Measurements from ENCODE around the gene C13orf46.

C13orf46 gene

DNA sequence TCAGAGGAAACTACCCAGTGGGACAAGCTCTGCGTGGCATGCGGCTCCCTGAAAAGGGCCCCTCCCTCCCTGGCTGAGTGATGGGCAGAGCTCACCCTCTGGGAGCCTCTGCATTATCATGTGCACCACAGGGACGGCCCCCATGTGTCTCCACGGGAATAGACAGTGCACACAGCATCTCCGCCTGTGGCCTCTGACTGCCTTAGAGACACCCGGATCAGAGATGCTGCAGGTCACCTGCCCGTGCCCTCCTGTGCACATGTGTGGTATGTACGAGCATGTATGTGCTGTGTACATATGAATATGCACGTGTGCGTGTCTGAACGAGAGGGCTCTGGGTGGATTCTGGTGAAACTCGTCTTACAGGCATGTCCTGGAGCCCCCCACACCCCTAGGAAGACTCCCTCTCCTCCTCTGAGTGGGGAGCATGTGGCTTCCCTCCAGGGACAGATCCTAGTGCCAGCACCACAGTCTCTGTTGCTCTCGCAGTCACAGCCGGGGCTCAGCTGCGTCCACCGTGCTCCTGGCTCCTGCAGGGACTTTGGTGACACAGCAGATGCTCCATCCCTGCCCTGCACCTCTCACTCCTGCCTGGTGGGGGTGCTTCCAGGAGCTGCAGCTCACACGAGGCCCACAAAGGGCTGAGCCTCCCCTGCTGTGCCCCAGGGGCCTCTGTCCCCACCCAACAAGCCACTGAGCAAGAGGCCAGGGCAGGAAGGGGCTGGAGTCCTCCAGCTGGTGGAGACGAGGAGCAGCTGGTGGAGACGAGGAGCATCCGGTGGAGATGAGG is 19.6 kb downstream of the C13orf46 start:
- DNase-seq: no peak

GRCh38 chr13:113953561-113953960 is 20.3 kb downstream of the C13orf46 start:
- DNase-seq: no peak
- TF ChIP-seq POLR2A (IDR thresholded peaks at IDR 0.05; ENCODE audit: low read length): no peak
- no peak for TF ChIP-seq GATA1 (IDR thresholded peaks at IDR 0.05; ENCODE audit: low read depth, low read length)

More for the DNA sequence above, 19.6 kb downstream of the C13orf46 start:
- TF ChIP-seq GATA1 (IDR thresholded peaks at IDR 0.05; ENCODE audit: low read depth, low read length): no peak
- no peak for TF ChIP-seq POLR2A (IDR thresholded peaks at IDR 0.05; ENCODE audit: low read length)

DNA sequence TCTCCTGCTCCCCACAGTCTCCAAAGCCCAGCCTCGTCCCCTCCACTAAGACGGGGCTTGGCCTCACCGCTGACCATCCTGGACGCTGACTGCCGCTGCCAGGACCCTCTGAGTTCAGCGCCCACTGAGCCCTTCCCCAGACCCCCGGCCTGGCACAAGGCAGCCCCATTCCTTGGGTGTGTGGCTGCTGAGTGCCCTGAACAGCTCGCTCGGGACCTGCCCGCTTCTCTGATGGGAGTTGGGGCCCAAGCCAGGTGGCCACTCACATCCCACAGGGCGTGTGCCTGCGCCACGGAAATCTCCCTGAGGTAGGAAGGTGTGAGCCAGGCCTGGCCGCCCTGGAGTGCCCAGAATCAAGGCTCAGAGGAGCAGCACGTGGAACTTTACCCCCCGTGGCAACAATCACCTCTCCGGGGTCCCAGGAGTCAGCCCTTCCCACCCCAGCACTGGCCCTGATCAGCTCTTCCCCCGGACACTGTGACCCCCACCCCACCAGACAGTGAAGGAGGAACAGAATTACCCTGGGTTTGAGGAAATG is 20.8 kb downstream of the C13orf46 start:
- no peak for DNase-seq
- TF ChIP-seq GATA1 (IDR thresholded peaks at IDR 0.05; ENCODE audit: low read depth, low read length) (no peak), POLR2A (IDR thresholded peaks at IDR 0.05; ENCODE audit: low read length) (no peak)

- no peak for TF ChIP-seq POLR2A (IDR thresholded peaks at IDR 0.05; ENCODE audit: low read length)
- no peak for DNase-seq
Observed at GRCh38 chr13:113952151-113952982, 21.5 kb downstream of the C13orf46 start.

DNA sequence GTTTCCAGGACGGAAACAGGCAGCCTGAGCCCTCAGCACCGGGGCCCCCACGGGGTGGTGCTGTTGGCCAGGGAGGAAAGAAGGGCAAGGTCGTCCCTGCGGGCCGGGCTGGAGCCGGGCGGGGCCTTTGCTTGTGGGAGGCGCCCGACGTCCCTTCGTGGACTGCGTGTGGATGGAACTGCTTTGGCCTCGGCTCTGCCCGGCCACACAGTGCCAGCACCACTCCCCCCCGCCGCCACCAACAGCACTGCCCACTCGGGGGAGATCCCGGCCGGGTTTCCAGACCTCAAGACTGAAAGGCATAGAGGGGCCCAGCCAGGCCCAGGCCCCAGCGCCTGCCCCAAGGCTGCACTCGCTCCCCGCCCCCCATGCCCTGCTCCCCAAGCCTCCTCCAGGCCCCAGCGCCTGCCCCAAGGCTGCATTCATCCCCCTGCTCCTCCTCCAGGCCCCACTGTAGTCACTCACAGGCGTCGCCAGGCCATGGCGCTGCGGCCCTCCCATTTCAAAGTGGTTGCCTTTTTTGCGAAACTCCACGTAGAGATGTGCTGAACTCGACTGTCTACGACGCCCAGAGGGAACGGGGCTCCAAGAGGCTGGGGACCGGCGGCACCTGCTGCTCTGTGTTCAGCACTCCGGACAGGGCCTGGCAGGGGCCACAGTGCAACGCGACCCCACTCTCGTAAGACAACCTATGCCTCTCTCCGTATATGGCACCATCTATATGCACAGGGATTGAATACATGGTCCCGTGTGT is 22.5 kb downstream of the C13orf46 start:
- peak; percentile 76 to 88 for DNase-seq
- no peak for TF ChIP-seq POLR2A (IDR thresholded peaks at IDR 0.05; ENCODE audit: low read length)
- TF ChIP-seq GATA1 (IDR thresholded peaks at IDR 0.05; ENCODE audit: low read depth, low read length): no peak

GRCh38 chr13:113950451-113951245 is 23.2 kb downstream of the C13orf46 start:
- no peak for DNase-seq
- TF ChIP-seq GATA1 (IDR thresholded peaks at IDR 0.05; ENCODE audit: low read depth, low read length) (no peak), POLR2A (IDR thresholded peaks at IDR 0.05; ENCODE audit: low read length) (no peak)

DNA sequence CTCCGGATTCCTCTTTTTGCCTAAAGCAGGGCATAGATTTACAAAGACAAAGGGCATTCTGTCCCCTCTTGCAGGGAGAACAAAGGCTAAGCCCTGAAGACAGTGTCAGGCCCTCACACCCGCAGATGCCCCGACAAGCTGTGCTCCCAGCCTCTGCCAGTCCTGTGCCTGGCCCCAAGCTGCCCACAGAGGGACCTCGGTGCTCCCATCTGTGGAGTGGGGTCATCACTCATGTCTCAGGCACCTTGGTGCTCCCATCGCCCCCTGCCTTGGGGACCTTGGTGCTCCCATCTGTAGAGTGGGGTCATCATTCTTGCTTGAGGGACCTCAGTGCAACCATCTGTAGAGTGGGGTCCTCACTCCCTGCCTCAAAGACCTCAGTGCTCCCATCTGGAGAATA is 24.3 kb downstream of the C13orf46 start:
- no peak for DNase-seq
- TF ChIP-seq POLR2A (IDR thresholded peaks at IDR 0.05; ENCODE audit: low read length) (no peak), GATA1 (IDR thresholded peaks at IDR 0.05; ENCODE audit: low read depth, low read length) (no peak)

GRCh38 chr13:113948034-113948742 is 25.7 kb downstream of the C13orf46 start:
- TF ChIP-seq GATA1 (IDR thresholded peaks at IDR 0.05; ENCODE audit: low read depth, low read length): no peak
- TF ChIP-seq POLR2A (IDR thresholded peaks at IDR 0.05; ENCODE audit: low read length): no peak
- no peak for DNase-seq

GRCh38 chr13:113947311-113948033 is 26.4 kb downstream of the C13orf46 start:
- DNase-seq: peak; percentile 31 to 39
- no peak for TF ChIP-seq GATA1 (IDR thresholded peaks at IDR 0.05; ENCODE audit: low read depth, low read length)
- TF ChIP-seq POLR2A (IDR thresholded peaks at IDR 0.05; ENCODE audit: low read length): no peak

DNA sequence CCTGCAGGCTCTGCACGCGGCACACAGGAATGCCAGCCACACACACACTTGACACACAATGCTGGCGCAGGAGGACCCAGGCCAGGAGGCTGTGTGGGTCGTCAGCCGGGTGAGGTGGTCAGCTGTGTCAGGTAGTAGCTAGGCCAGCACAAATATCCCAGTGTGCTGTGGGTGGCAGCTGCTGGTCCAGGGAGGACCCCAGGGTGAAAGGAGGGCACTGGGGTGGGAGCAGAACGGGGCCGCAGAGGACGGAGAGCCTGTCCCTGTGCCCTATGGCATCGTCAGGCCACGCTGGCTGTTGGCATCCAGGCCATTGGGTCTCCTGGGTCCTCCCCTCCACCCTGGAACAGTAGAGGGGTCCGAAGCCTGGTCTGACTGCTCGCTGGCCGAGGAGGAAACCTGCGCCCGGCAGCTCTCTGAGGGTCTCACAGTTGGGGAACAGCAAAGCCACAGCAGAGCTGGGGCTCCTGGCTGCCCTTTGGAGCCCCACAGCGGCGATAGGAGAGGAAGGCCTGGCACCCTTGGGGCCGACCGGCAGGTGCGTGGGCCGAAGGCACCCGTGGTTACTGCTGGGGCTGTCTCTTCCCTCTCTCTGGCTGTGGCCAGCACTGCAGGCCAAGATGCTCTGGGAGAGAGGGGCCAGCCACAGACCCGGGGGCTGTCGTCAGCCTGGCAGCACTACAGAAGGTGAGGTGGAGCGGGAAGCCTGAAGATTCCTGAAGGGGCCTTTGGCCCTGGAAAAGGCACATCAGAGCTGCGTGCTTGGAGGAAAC is 27.3 kb downstream of the C13orf46 start:
- TF ChIP-seq GATA1 (IDR thresholded peaks at IDR 0.05; ENCODE audit: low read depth, low read length) (no peak), POLR2A (IDR thresholded peaks at IDR 0.05; ENCODE audit: low read length) (no peak)

GRCh38 chr13:113945857-113946408 is 27.9 kb downstream of the C13orf46 start:
- TF ChIP-seq GATA1 (IDR thresholded peaks at IDR 0.05; ENCODE audit: low read depth, low read length) (no peak), POLR2A (IDR thresholded peaks at IDR 0.05; ENCODE audit: low read length) (no peak)
- DNase-seq: peak; percentile 13 to 24

More for the DNA sequence above, 27.3 kb downstream of the C13orf46 start:
- no peak for DNase-seq
